ENCODE measurements around the gene ITGAL.
"Not testable (repeated sequence)": the region's sequence is repeated elsewhere in the genome, so short reads cannot be mapped to it uniquely, and the experiment has no call there.

Gene ITGAL

DNA sequence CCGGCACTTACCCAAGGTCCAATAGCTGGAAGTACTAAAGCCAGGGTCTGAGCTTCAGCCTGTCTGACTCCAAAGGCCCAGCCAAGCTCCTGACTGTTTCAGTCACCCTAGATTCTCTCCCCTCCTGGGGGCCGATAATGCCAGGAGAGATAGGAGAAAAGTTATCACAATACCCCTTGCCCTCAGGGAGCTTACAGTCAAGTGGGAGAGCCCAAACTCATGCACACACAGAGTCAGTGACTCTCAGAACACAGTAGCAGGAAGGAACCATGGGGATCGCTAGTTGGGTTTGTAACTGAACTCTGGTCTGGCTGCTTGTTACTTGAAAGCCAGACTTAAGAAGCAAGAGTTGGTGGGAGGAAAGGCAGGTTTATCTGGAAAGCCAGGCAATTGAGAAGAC, 39.0 kb downstream of the ITGAL start:
- FAIRE-seq = no peak
- TF ChIP-seq, protein P1, sequence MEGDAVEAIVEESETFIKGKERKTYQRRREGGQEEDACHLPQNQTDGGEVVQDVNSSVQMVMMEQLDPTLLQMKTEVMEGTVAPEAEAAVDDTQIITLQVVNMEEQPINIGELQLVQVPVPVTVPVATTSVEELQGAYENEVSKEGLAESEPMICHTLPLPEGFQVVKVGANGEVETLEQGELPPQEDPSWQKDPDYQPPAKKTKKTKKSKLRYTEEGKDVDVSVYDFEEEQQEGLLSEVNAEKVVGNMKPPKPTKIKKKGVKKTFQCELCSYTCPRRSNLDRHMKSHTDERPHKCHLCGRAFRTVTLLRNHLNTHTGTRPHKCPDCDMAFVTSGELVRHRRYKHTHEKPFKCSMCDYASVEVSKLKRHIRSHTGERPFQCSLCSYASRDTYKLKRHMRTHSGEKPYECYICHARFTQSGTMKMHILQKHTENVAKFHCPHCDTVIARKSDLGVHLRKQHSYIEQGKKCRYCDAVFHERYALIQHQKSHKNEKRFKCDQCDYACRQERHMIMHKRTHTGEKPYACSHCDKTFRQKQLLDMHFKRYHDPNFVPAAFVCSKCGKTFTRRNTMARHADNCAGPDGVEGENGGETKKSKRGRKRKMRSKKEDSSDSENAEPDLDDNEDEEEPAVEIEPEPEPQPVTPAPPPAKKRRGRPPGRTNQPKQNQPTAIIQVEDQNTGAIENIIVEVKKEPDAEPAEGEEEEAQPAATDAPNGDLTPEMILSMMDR (IDR thresholded peaks at IDR 0.05; ENCODE audit: insufficient read depth, missing control alignments) = no peak

DNA sequence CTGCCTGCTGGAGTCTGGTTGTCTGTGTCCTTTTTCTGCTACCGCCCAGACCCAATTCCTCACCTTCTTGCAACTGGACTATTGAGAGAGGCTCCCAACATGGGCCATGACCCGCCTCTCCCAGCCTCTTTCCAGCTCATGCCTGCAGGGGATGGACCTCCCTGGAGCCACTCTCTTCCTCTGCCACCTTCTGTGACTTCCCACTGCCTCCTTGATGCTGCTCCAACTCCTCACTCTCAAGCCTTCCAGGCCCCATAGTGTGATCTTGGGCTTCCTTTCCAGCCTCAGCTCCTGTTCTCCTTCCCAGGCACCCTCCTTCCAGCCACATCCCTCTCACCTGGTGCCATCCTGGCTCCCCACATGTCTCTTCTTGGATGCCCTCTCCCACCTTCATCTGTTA, 42.7 kb downstream of the ITGAL start:
- DNase-seq (ENCODE audit: insufficient read length, low spot score) (no peak), FAIRE-seq (no peak)
- TF ChIP-seq, protein P1 (IDR thresholded peaks at IDR 0.05; ENCODE audit: insufficient read depth, missing control alignments) = no peak

More for the DNA sequence above, 39.0 kb downstream of the ITGAL start:
- no peak for DNase-seq (ENCODE audit: insufficient read length, low spot score)

DNA sequence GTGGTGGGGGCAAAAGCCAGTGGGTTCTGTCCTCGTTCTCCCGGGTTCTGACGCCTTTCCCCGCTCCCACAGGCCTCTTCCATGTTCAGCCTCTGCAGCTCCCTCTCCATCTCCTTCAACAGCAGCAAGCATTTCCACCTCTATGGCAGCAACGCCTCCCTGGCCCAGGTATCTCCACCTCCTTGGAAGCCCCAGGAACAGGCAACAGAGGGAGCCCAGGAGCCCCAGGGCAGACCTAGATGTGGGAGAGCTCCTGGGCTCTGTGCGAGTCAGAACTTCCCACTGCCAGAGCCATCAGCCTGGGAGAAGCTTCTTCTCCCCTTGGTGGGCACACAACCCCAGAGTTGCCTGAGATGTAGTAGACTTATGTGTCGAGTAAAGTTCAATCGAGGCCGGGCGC, 46.0 kb downstream of the ITGAL start:
- TF ChIP-seq, protein P1 (IDR thresholded peaks at IDR 0.05; ENCODE audit: insufficient read depth, missing control alignments) = no peak
- FAIRE-seq = no peak
- no peak for DNase-seq (ENCODE audit: insufficient read length, low spot score)

DNA sequence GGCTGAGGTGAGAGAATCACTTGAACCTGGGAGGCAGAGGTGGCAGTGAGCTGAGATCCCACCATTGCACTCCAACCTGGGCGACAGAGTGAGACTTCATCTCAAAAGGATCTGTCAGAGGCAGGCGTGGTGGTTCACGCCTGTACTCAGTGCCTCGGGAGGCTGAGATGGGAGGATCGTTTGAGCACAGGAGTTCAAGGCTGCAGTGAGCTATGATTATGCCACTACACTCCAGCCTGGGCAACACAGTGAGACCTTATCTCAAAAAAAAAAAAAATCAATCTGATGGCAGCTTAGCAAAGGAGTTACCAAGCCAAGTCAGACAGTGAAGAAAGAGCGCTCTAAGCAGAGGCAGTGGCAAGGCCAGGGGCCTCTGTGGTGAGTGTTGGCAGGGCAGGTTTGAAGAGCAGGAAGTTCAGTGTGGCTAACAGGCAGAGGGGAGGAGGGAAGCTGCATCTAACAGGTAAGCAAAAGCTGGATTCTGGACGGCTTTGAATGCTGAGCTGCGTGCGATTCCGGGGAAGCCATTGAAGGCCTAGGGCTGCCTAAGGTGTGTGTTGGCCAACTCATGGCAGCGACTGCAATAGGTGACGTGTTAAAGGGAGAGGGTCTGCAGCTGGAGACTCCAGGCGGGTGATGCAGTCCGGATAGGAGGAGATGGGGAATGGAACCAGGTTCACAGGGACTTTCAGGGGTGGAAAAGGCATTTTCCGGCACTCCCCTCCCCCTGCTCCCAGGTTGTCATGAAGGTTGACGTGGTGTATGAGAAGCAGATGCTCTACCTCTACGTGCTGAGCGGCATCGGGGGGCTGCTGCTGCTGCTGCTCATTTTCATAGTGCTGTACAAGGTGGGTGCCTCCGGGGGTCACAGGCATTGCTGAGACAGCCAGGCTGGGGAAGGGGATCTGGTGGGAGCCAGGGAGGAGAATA, 46.8 kb downstream of the ITGAL start:
- FAIRE-seq (no peak), DNase-seq (ENCODE audit: insufficient read length, low spot score) (no peak)
- TF ChIP-seq, protein P1 (IDR thresholded peaks at IDR 0.05; ENCODE audit: insufficient read depth, missing control alignments) = no peak

DNA sequence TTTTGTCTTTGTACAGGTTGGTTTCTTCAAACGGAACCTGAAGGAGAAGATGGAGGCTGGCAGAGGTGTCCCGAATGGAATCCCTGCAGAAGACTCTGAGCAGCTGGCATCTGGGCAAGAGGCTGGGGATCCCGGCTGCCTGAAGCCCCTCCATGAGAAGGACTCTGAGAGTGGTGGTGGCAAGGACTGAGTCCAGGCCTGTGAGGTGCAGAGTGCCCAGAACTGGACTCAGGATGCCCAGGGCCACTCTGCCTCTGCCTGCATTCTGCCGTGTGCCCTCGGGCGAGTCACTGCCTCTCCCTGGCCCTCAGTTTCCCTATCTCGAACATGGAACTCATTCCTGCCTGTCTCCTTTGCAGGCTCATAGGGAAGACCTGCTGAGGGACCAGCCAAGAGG, 48.9 kb downstream of the ITGAL start:
- TF ChIP-seq, protein P1 (IDR thresholded peaks at IDR 0.05; ENCODE audit: insufficient read depth, missing control alignments) = no peak
- FAIRE-seq (no peak), DNase-seq (ENCODE audit: insufficient read length, low spot score) (no peak)

DNA sequence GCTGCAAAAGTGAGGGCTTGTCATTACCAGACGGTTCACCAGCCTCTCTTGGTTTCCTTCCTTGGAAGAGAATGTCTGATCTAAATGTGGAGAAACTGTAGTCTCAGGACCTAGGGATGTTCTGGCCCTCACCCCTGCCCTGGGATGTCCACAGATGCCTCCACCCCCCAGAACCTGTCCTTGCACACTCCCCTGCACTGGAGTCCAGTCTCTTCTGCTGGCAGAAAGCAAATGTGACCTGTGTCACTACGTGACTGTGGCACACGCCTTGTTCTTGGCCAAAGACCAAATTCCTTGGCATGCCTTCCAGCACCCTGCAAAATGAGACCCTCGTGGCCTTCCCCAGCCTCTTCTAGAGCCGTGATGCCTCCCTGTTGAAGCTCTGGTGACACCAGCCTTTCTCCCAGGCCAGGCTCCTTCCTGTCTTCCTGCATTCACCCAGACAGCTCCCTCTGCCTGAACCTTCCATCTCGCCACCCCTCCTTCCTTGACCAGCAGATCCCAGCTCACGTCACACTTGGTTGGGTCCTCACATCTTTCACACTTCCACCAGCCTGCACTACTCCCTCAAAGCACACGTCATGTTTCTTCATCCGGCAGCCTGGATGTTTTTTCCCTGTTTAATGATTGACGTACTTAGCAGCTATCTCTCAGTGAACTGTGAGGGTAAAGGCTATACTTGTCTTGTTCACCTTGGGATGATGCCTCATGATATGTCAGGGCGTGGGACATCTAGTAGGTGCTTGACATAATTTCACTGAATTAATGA, 49.5 kb downstream of the ITGAL start:
- TF ChIP-seq, protein P1 (IDR thresholded peaks at IDR 0.05; ENCODE audit: insufficient read depth, missing control alignments) = no peak
- FAIRE-seq (no peak), DNase-seq (ENCODE audit: insufficient read length, low spot score) (no peak)

DNA sequence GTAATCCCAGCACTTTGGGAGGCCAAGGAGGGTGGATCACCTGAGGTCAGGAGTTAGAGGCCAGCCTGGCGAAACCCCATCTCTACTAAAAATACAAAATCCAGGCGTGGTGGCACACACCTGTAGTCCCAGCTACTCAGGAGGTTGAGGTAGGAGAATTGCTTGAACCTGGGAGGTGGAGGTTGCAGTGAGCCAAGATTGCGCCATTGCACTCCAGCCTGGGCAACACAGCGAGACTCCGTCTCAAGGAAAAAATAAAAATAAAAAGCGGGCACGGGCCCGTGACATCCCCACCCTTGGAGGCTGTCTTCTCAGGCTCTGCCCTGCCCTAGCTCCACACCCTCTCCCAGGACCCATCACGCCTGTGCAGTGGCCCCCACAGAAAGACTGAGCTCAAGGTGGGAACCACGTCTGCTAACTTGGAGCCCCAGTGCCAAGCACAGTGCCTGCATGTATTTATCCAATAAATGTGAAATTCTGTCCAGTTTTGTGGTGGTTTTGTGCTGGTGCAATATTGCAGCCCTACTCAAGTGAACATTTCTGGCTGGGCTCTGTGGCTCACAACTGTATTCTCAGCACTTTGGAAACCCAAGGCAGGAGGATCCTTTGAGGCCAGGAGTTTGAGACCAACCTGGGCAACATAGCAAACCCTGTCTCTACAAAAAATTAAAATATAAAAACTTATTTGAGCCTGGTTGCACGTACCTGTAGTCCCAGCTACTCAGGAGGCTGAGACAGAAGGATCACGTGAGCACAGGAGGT, 50.3 kb downstream of the ITGAL start:
- not testable (repeated sequence) for FAIRE-seq; DNase-seq (ENCODE audit: insufficient read length, low spot score)

Measured in D721Med (cell line).